Measurements from ENCODE around the gene NPTX1.
A peak's percentile ranks its signal among the peaks of the same experiment; 100 is the strongest.

The NPTX1 gene

DNA sequence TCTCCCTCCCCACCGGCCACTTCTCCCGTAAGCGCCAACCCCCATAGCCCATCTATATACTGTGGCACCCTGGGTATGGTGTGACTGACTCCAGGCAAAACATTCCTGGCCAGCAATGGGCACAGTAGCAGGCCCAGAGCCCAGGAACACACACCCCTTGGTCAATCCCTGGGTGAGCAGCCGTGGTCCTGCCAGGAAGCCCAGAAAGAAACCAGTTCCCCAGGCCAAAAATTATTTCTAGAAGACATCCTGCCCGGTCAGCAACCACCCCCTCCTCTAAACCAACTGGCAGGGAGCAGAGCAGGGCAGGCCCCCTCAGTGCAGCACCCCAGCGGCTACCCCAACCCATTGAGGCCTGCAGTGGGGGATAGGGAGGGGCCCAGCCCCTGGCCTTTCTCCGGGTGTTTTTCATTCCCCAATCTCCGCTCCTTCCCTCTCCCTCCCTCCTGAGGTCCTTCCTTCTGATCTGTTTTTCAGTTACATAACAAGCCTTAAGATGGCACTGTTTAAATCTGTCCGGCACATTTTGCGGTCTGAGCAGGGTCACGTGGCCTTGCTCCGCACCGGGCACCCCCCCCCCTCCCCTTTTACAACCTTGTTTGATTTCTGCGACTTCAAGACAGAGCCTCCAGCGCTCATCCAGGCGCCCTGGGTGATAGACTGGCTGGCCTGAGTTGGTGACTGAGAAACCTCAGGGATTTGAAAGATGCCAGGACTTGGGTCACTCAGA lies 2.0 kb downstream of the NPTX1 start:
- H3K4me3 ChIP-seq (replicated peaks in 1 of 2; ENCODE audit: low read depth in 2 of 2, low read length in 2 of 2): peak overlapping the region in 1 of 2 donors; percentile 46
- DNase-seq (ENCODE audit: low read depth in 2 of 2): peak; percentile 34 to 60

GRCh38 chr17:80473701-80474100 lies 2.7 kb downstream of the NPTX1 start:
- TF ChIP-seq CTCF (IDR thresholded peaks at IDR 0.05; ENCODE audit: low read depth, low read length): no peak
- DNase-seq (ENCODE audit: low read depth in 2 of 2): no peak
- no peak overlapping the region for H3K4me3 ChIP-seq (replicated peaks in 1 of 2; ENCODE audit: low read depth in 2 of 2, low read length in 2 of 2)

More for the DNA sequence above, 2.0 kb downstream of the NPTX1 start:
- peak; percentile 14 for TF ChIP-seq CTCF (IDR thresholded peaks at IDR 0.05; ENCODE audit: low read depth, low read length)

DNA sequence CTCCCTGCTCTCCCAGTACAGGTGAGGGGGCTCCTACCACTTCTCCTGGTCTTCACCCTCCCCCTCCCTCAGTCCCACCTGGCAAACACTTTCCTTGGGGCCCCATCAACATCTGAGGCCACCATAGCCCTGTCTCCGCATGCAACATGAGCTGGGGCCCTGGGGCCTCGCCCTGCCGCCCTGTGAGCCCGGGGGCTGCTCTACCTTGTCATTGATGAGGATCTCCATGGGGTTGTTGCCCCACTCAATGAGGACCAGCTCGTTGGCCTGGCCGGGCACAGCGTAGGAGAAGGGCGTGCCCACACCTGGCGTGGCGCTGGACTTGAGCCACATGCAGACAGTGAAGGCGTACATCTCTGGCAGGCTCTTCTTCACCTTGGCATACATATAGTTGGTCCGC lies 3.4 kb downstream of the NPTX1 start:
- TF ChIP-seq CTCF (IDR thresholded peaks at IDR 0.05; ENCODE audit: low read depth, low read length): no peak
- H3K4me3 ChIP-seq (replicated peaks in 1 of 2; ENCODE audit: low read depth in 2 of 2, low read length in 2 of 2): no peak overlapping the region
- no peak for DNase-seq (ENCODE audit: low read depth in 2 of 2)

DNA sequence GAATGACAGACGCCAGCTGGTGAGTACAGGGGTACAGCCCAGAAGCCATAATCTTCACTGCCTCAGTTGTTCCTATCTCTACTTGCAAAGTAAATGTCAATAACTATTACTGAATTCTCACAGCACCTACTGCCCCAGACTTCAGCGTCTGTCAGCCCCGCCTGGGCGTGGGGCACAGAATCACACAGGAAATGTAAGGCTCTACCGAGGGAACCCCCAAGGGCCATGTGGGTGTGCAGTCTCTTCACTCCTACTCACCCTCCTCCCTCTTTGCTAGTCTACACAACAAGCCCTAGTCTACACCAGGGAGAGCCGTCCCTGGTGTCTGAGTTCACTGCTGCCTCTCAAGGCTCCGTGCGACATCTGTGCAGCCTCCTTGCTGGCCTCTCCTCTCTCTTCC lies 4.5 kb downstream of the NPTX1 start:
- DNase-seq (ENCODE audit: low read depth in 2 of 2): no peak
- TF ChIP-seq CTCF (IDR thresholded peaks at IDR 0.05; ENCODE audit: low read depth, low read length): no peak
- no peak overlapping the region for H3K4me3 ChIP-seq (replicated peaks in 1 of 2; ENCODE audit: low read depth in 2 of 2, low read length in 2 of 2)

DNA sequence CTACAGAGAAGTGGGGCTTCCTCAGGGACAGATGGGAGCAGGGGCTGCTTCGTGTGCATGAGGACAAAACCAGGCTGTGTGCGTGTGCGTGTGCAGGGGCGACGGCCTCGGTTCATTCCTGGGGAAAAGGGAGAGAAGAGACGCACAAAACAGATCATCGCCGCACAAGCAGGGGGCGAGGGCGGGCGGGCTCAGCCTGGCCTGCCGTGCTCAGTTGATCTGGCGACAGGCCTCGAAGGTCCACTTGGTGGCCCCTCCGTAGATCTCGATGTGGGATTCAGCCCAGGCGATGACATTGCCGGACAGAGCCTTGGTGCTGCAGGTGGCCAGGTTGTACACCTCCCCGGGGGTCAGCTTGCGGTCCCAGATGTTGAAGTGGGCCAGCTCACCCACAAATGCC lies 5.8 kb downstream of the NPTX1 start:
- no peak for TF ChIP-seq CTCF (IDR thresholded peaks at IDR 0.05; ENCODE audit: low read depth, low read length)
- no peak overlapping the region for H3K4me3 ChIP-seq (replicated peaks in 1 of 2; ENCODE audit: low read depth in 2 of 2, low read length in 2 of 2)
- no peak for DNase-seq (ENCODE audit: low read depth in 2 of 2)

- H3K4me3 ChIP-seq (replicated peaks in 1 of 2; ENCODE audit: low read depth in 2 of 2, low read length in 2 of 2): no peak overlapping the region
- no peak for DNase-seq (ENCODE audit: low read depth in 2 of 2)
- no peak for TF ChIP-seq CTCF (IDR thresholded peaks at IDR 0.05; ENCODE audit: low read depth, low read length)
Observed at GRCh38 chr17:80469667-80470066, 6.7 kb downstream of the NPTX1 start.

Data from cardiac fibroblast (primary cell).